ENCODE results near the gene CRADD.

Gene CRADD

GRCh38 chr12:93841671-93842070 is 164.5 kb downstream of the CRADD start:
- no peak overlapping the region for H3K27ac ChIP-seq (ENCODE audit: low read depth, low read length)
- H3K27me3 ChIP-seq (ENCODE audit: control insufficient read depth, insufficient read depth, low read length) = no peaks in the 10 kb centered on the region
- H3K4me1 ChIP-seq (ENCODE audit: control insufficient read depth, insufficient read depth, low read length) = no peaks in the 10 kb centered on the region
- H3K9ac ChIP-seq (ENCODE audit: low read length) = no peak overlapping the region
- no peak overlapping the region for H3K4me3 ChIP-seq (ENCODE audit: low read length)
- H3K36me3 ChIP-seq (ENCODE audit: control insufficient read depth, insufficient read depth, low read length) = no peaks in the 10 kb centered on the region

- H3K4me1 ChIP-seq (ENCODE audit: control insufficient read depth, insufficient read depth, low read length) = peaks cover 2% of the 10 kb centered on the region
Measured at GRCh38 chr12:93844164-93844784, 167.1 kb downstream of the CRADD start.

GRCh38 chr12:93846936-93847516 is 169.9 kb downstream of the CRADD start:
- no peak overlapping the region for H3K4me3 ChIP-seq (ENCODE audit: low read length)
- H3K27me3 ChIP-seq (ENCODE audit: control insufficient read depth, insufficient read depth, low read length) = no peaks in the 10 kb centered on the region
- no peaks in the 10 kb centered on the region for H3K36me3 ChIP-seq (ENCODE audit: control insufficient read depth, insufficient read depth, low read length)
- peaks cover 2% of the 10 kb centered on the region for H3K4me1 ChIP-seq (ENCODE audit: control insufficient read depth, insufficient read depth, low read length)
- no peak overlapping the region for H3K27ac ChIP-seq (ENCODE audit: low read depth, low read length)
- H3K9ac ChIP-seq (ENCODE audit: low read length) = no peak overlapping the region

More at GRCh38 chr12:93844164-93844784, 167.1 kb downstream of the CRADD start:
- no peak overlapping the region for H3K27ac ChIP-seq (ENCODE audit: low read depth, low read length)
- H3K9ac ChIP-seq (ENCODE audit: low read length) = no peak overlapping the region
- no peaks in the 10 kb centered on the region for H3K27me3 ChIP-seq (ENCODE audit: control insufficient read depth, insufficient read depth, low read length)
- no peak overlapping the region for H3K4me3 ChIP-seq (ENCODE audit: low read length)
- no peaks in the 10 kb centered on the region for H3K36me3 ChIP-seq (ENCODE audit: control insufficient read depth, insufficient read depth, low read length)

- no peak overlapping the region for H3K9ac ChIP-seq (ENCODE audit: low read length)
Measured at GRCh38 chr12:93847517-93848474, 170.6 kb downstream of the CRADD start.

GRCh38 chr12:93848523-93849101 is 171.4 kb downstream of the CRADD start:
- Histone ChIP-seq H3K4me3 (ENCODE audit: low read length) (no peak overlapping the region), H3K36me3 (ENCODE audit: control insufficient read depth, insufficient read depth, low read length) (no peaks in the 10 kb centered on the region), H3K4me1 (ENCODE audit: control insufficient read depth, insufficient read depth, low read length) (peaks cover 2% of the 10 kb centered on the region), H3K27me3 (ENCODE audit: control insufficient read depth, insufficient read depth, low read length) (no peaks in the 10 kb centered on the region), H3K9ac (ENCODE audit: low read length) (no peak overlapping the region), H3K27ac (ENCODE audit: low read depth, low read length) (no peak overlapping the region)

More at GRCh38 chr12:93847517-93848474, 170.6 kb downstream of the CRADD start:
- Histone ChIP-seq H3K4me3 (ENCODE audit: low read length) (no peak overlapping the region), H3K4me1 (ENCODE audit: control insufficient read depth, insufficient read depth, low read length) (peaks cover 2% of the 10 kb centered on the region), H3K27me3 (ENCODE audit: control insufficient read depth, insufficient read depth, low read length) (no peaks in the 10 kb centered on the region), H3K36me3 (ENCODE audit: control insufficient read depth, insufficient read depth, low read length) (no peaks in the 10 kb centered on the region), H3K27ac (ENCODE audit: low read depth, low read length) (no peak overlapping the region)

- Histone ChIP-seq H3K27ac (ENCODE audit: low read depth, low read length) (no peak overlapping the region), H3K36me3 (ENCODE audit: control insufficient read depth, insufficient read depth, low read length) (no peaks in the 10 kb centered on the region), H3K9ac (ENCODE audit: low read length) (no peak overlapping the region), H3K27me3 (ENCODE audit: control insufficient read depth, insufficient read depth, low read length) (no peaks in the 10 kb centered on the region), H3K4me3 (ENCODE audit: low read length) (no peak overlapping the region), H3K4me1 (ENCODE audit: control insufficient read depth, insufficient read depth, low read length) (peaks cover 2% of the 10 kb centered on the region)
Measured at GRCh38 chr12:93849946-93850345, 172.8 kb downstream of the CRADD start.

GRCh38 chr12:93850481-93851256 is 173.5 kb downstream of the CRADD start:
- Histone ChIP-seq H3K4me3 (ENCODE audit: low read length) (no peak overlapping the region), H3K27ac (ENCODE audit: low read depth, low read length) (no peak overlapping the region), H3K9ac (ENCODE audit: low read length) (no peak overlapping the region), H3K27me3 (ENCODE audit: control insufficient read depth, insufficient read depth, low read length) (no peaks in the 10 kb centered on the region), H3K4me1 (ENCODE audit: control insufficient read depth, insufficient read depth, low read length) (peaks cover 2% of the 10 kb centered on the region), H3K36me3 (ENCODE audit: control insufficient read depth, insufficient read depth, low read length) (no peaks in the 10 kb centered on the region)

- Histone ChIP-seq H3K9ac (ENCODE audit: low read length) (no peak overlapping the region), H3K27ac (ENCODE audit: low read depth, low read length) (no peak overlapping the region), H3K4me1 (ENCODE audit: control insufficient read depth, insufficient read depth, low read length) (peaks cover 2% of the 10 kb centered on the region)
Measured at GRCh38 chr12:93851257-93851671, 174.1 kb downstream of the CRADD start.

GRCh38 chr12:93852173-93852591 is 175.0 kb downstream of the CRADD start:
- peaks cover 2% of the 10 kb centered on the region for H3K4me1 ChIP-seq (ENCODE audit: control insufficient read depth, insufficient read depth, low read length)
- no peak overlapping the region for H3K9ac ChIP-seq (ENCODE audit: low read length)
- H3K27ac ChIP-seq (ENCODE audit: low read depth, low read length) = no peak overlapping the region
- H3K36me3 ChIP-seq (ENCODE audit: control insufficient read depth, insufficient read depth, low read length) = no peaks in the 10 kb centered on the region
- no peak overlapping the region for H3K4me3 ChIP-seq (ENCODE audit: low read length)
- H3K27me3 ChIP-seq (ENCODE audit: control insufficient read depth, insufficient read depth, low read length) = no peaks in the 10 kb centered on the region

More at GRCh38 chr12:93851257-93851671, 174.1 kb downstream of the CRADD start:
- Histone ChIP-seq H3K36me3 (ENCODE audit: control insufficient read depth, insufficient read depth, low read length) (no peaks in the 10 kb centered on the region), H3K27me3 (ENCODE audit: control insufficient read depth, insufficient read depth, low read length) (no peaks in the 10 kb centered on the region), H3K4me3 (ENCODE audit: low read length) (no peak overlapping the region)

- no peaks in the 10 kb centered on the region for H3K36me3 ChIP-seq (ENCODE audit: control insufficient read depth, insufficient read depth, low read length)
- H3K4me1 ChIP-seq (ENCODE audit: control insufficient read depth, insufficient read depth, low read length) = peaks cover 4% of the 10 kb centered on the region
- H3K4me3 ChIP-seq (ENCODE audit: low read length) = no peak overlapping the region
- no peak overlapping the region for H3K9ac ChIP-seq (ENCODE audit: low read length)
- no peaks in the 10 kb centered on the region for H3K27me3 ChIP-seq (ENCODE audit: control insufficient read depth, insufficient read depth, low read length)
- H3K27ac ChIP-seq (ENCODE audit: low read depth, low read length) = no peak overlapping the region
Measured at GRCh38 chr12:93853698-93854478, 176.7 kb downstream of the CRADD start.

- Histone ChIP-seq H3K36me3 (ENCODE audit: control insufficient read depth, insufficient read depth, low read length) (no peaks in the 10 kb centered on the region), H3K4me1 (ENCODE audit: control insufficient read depth, insufficient read depth, low read length) (peaks cover 3% of the 10 kb centered on the region), H3K27ac (ENCODE audit: low read depth, low read length) (no peak overlapping the region), H3K27me3 (ENCODE audit: control insufficient read depth, insufficient read depth, low read length) (no peaks in the 10 kb centered on the region), H3K9ac (ENCODE audit: low read length) (no peak overlapping the region), H3K4me3 (ENCODE audit: low read length) (no peak overlapping the region)
Measured at GRCh38 chr12:93855261-93855660, 178.1 kb downstream of the CRADD start.
